ENCODE data around the gene NEURL3.

GRCh38 chr2:96538487-96539214 is 33.5 kb upstream of the NEURL3 start:
- TF ChIP-seq GATA3 (IDR thresholded peaks at IDR 0.05; ENCODE audit: low read depth, low read length) = no peak
- TF ChIP-seq GATA2 (IDR thresholded peaks at IDR 0.05; ENCODE audit: low read depth, low read length) = no peak

All from SH-SY5Y (cell line).